Measurements from ENCODE around the gene RPS6KC1.
"Not testable (repeated sequence)": the region's sequence is repeated elsewhere in the genome, so short reads cannot be mapped to it uniquely, and the experiment has no call there.

Gene RPS6KC1

GRCh38 chr1:213192026-213192425, 141.0 kb downstream of the RPS6KC1 start:
- POLR2A ChIA-PET: no interaction called here
- CTCF ChIA-PET: no interaction called here
- no peak for TF ChIP-seq TARDBP (IDR thresholded peaks at IDR 0.05)
- TF ChIP-seq SUZ12 (IDR thresholded peaks at IDR 0.05): no peak
- TF ChIP-seq LEF1 (IDR thresholded peaks at IDR 0.05; ENCODE audit: borderline replicate concordance): no peak
- no peak for TF ChIP-seq ZNF384 (IDR thresholded peaks at IDR 0.05)
- DNase-seq (ENCODE audit: extremely low spot score): no peak

DNA sequence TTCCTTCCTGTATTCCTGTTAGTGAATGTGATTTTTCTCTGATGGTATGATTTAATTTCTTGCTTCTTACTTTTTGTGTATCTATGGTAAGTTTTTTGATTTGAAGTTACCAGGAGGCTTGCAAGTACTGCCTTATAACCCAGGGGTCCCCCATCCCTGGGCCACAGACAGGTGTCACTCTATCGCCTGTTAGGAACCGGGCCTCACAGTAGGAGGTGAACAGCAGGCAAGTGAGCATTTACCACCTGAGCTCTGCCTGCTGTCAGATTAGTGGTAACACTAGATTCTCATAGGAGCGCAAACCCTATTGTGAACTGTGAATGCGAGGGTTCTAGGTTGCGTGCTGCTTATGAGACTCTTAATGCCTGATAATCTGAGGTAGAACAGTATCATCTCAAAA, 143.3 kb downstream of the RPS6KC1 start:
- POLR2A ChIA-PET: no interaction called here
- CTCF ChIA-PET: no interaction called here
- TF ChIP-seq SP1 (IDR thresholded peaks at IDR 0.05) (no peak), BHLHE40 (IDR thresholded peaks at IDR 0.05; ENCODE audit: borderline replicate concordance) (no peak), CTBP1 (IDR thresholded peaks at IDR 0.05; ENCODE audit: borderline replicate concordance) (no peak), NFRKB (IDR thresholded peaks at IDR 0.05) (no peak), FOXM1 (IDR thresholded peaks at IDR 0.05; ENCODE audit: borderline replicate concordance) (no peak)
- DNase-seq (ENCODE audit: extremely low spot score): no peak

GRCh38 chr1:213194855-213195254, 143.8 kb downstream of the RPS6KC1 start:
- DNase-seq (ENCODE audit: extremely low spot score): no peak
- TF ChIP-seq FOXM1 (IDR thresholded peaks at IDR 0.05; ENCODE audit: borderline replicate concordance): no peak
- TF ChIP-seq NFRKB (IDR thresholded peaks at IDR 0.05): no peak
- POLR2A ChIA-PET: no interaction called here
- CTCF ChIA-PET: no interaction called here

DNA sequence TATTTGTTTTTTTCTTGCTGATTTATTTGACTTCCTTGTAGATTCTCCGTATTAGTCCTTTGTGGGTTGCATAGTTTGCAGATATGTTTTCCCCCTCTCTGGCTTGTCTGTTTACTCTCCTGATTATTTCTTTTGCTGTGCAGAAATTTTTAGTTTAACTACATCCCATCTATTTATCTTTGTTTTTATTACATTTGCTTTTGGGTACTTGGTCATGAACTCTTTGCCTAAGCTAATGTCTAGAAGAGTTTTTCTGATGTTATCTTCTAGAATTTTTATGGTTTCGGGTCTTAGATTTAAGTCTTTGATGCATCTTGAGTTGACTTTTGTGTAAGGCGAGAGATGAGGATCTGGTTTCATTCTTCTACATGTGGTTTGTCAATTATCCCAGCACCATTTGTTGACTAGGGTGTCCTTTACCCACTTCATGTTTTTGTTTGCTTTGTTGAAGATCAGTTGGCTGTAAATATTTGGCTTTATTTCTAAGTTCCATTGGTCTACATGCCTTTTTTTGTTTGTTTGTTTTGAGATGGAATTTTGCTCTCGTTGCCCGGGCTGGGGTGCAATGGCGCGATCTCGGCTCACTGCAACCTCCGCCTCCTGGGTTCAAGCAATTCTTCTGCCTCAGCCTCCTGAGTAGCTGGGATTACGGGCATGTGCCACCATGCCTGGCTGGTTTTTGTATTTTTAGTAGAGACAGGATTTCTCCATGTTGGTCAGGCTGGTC, 145.4 kb downstream of the RPS6KC1 start:
- POLR2A ChIA-PET; CTCF ChIA-PET; DNase-seq (ENCODE audit: extremely low spot score): not testable (repeated sequence)

GRCh38 chr1:213200630-213201029, 149.6 kb downstream of the RPS6KC1 start:
- TF ChIP-seq SP1 (IDR thresholded peaks at IDR 0.05) (no peak), L3MBTL2 (conservative IDR thresholded peaks at IDR 0.05) (no peak), ARNT (IDR thresholded peaks at IDR 0.05) (no peak), FOXK2 (IDR thresholded peaks at IDR 0.05) (no peak), NFRKB (IDR thresholded peaks at IDR 0.05) (no peak), ZNF384 (IDR thresholded peaks at IDR 0.05) (no peak), LEF1 (IDR thresholded peaks at IDR 0.05; ENCODE audit: borderline replicate concordance) (no peak), TARDBP (IDR thresholded peaks at IDR 0.05) (no peak), SUZ12 (IDR thresholded peaks at IDR 0.05) (no peak), ELF4 (IDR thresholded peaks at IDR 0.05) (no peak), FOXM1 (IDR thresholded peaks at IDR 0.05; ENCODE audit: borderline replicate concordance) (no peak), FOXA1 (IDR thresholded peaks at IDR 0.05) (no peak), HDGF (IDR thresholded peaks at IDR 0.05; ENCODE audit: borderline replicate concordance) (no peak), CTBP1 (IDR thresholded peaks at IDR 0.05; ENCODE audit: borderline replicate concordance) (no peak), BHLHE40 (IDR thresholded peaks at IDR 0.05; ENCODE audit: borderline replicate concordance) (no peak), PKNOX1 (IDR thresholded peaks at IDR 0.05) (no peak)
- ChIA-PET CTCF (no interaction called here), POLR2A (no interaction called here)
- no peak for DNase-seq (ENCODE audit: extremely low spot score)

GRCh38 chr1:213201380-213202155, 150.5 kb downstream of the RPS6KC1 start:
- POLR2A ChIA-PET: no interaction called here
- TF ChIP-seq ARNT (IDR thresholded peaks at IDR 0.05): no peak
- TF ChIP-seq BHLHE40 (IDR thresholded peaks at IDR 0.05; ENCODE audit: borderline replicate concordance): no peak
- no peak for TF ChIP-seq TARDBP (IDR thresholded peaks at IDR 0.05)
- no peak for TF ChIP-seq LEF1 (IDR thresholded peaks at IDR 0.05; ENCODE audit: borderline replicate concordance)
- TF ChIP-seq FOXK2 (IDR thresholded peaks at IDR 0.05): no peak
- no peak for TF ChIP-seq FOXA1 (IDR thresholded peaks at IDR 0.05)
- no peak for TF ChIP-seq PKNOX1 (IDR thresholded peaks at IDR 0.05)
- no peak for TF ChIP-seq SUZ12 (IDR thresholded peaks at IDR 0.05)
- TF ChIP-seq L3MBTL2 (conservative IDR thresholded peaks at IDR 0.05): no peak
- no peak for TF ChIP-seq SP1 (IDR thresholded peaks at IDR 0.05)
- no peak for TF ChIP-seq NFRKB (IDR thresholded peaks at IDR 0.05)
- no peak for TF ChIP-seq HDGF (IDR thresholded peaks at IDR 0.05; ENCODE audit: borderline replicate concordance)
- CTCF ChIA-PET: no interaction called here
- DNase-seq (ENCODE audit: extremely low spot score): no peak

DNA sequence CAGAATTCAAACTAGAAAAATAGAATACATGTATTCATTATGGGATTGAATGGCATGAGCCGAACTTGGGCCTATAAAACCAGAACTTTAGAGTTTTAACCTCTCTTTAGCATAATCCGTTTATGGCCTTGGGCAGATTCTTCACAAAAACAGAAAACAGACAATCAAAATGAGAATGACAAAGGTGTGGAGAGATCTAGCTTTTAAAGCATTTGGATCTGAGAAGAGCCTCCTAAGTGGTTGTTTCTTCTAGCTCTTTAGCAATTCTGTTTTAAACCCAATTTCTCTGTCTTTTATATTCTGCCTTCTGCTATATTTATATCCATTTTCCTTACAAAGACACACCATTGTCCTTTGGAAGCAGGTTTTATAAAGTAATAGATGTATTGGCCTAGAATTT, 160.2 kb downstream of the RPS6KC1 start:
- DNase-seq (ENCODE audit: extremely low spot score): no peak
- ChIA-PET POLR2A (no interaction called here), CTCF (no interaction called here)
- TF ChIP-seq HDGF (IDR thresholded peaks at IDR 0.05; ENCODE audit: borderline replicate concordance) (no peak), TARDBP (IDR thresholded peaks at IDR 0.05) (no peak), L3MBTL2 (conservative IDR thresholded peaks at IDR 0.05) (no peak), FOXK2 (IDR thresholded peaks at IDR 0.05) (no peak)

DNA sequence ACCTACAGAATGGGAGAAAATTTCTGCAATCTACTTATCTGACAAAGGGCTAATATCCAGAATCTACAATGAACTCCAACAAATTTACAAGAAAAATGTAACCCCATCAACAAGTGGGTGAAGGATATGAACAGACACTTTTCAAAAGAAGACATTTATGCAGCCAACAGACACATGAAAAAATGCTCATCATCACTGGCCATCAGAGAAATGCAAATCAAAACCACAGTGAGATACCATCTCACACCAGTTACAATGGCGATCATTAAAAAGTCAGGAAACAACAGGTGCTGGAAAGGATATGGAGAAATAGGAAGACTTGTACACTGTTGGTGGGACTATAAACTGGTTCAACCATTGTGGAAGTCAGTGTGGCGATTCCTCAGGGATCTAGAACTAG, 168.0 kb downstream of the RPS6KC1 start:
- CTCF ChIA-PET; DNase-seq (ENCODE audit: extremely low spot score); POLR2A ChIA-PET: not testable (repeated sequence)

All from HEK293T (cell line).